Endothelial cell of umbilical vein (primary cell): ENCODE data around the gene ARMC7. TPM values are rescaled to one million over a fixed set of nuclear protein-coding genes. Genes with fewer than 3 reads are reported as not detected.

Experiments used
- BruUV-seq: library from RNA; stranded (reverse); fragments of 400-500 nt; replicated peaks from 2 replicates; lab custom pipeline; 2021; lab: Mats Ljungman, UMichigan
- CTCF ChIA-PET: fragments of 300-600, 350-600 bp; sonication (Branson Sonifier 250); formaldehyde crosslinking; loops from one replicate; lab custom pipeline; 2021; ENCODE audit warnings: antibody characterized with exemption, inconsistent platforms; lab: Charles Lee
- POLR2A ChIA-PET: fragments of 300-600, 350-600 bp; sonication (Branson Sonifier 250); formaldehyde crosslinking; loops from one replicate; lab custom pipeline; 2021; ENCODE audit warnings: antibody characterized with exemption, inconsistent platforms; lab: Charles Lee
- DNase-seq: peaks from one replicate; pipeline ENCODE4 v3.0.0-alpha.2; 2011; ENCODE audit warnings: low read depth, low spot score
- FAIRE-seq: peaks from 2 replicates; lab custom pipeline; 2011; peaks lifted over from hg19 to GRCh38; lab: Jason Lieb, UNC
- H2AFZ ChIP-seq: 2 replicates; pipeline ENCODE4 v1.6.0; 2012; ENCODE audit warnings: low read depth, low read length, control low read depth, inconsistent platforms
- H3K27ac ChIP-seq: 2 replicates; pipeline ENCODE4 v1.5.1; 2011; ENCODE audit warnings: low read depth, mild to moderate bottlenecking, control low read depth, low read length, moderate library complexity; ENCODE audit not compliant: insufficient read depth
- H3K27me3 ChIP-seq, 2 experiments: 2 replicates each; pipeline versions ENCODE4 v1.6.0 to v1.6.1; 2011; ENCODE audit warnings: low read length in 2 of 2, mixed read lengths in 1 of 2; ENCODE audit not compliant: control insufficient read depth in 2 of 2, insufficient read depth in 2 of 2
- H3K36me3 ChIP-seq, 2 experiments: 2 replicates in 1 of 2; 3 replicates in 1 of 2; pipeline ENCODE4 v1.5.1; 2011; ENCODE audit warnings: low read length in 2 of 2, mild to moderate bottlenecking in 1 of 2, moderate library complexity in 1 of 2; ENCODE audit not compliant: control insufficient read depth in 2 of 2, insufficient read depth in 2 of 2; ENCODE audit errors: extremely low read depth in 1 of 2
- H3K4me1 ChIP-seq: 3 replicates; pipeline ENCODE4 v1.5.1; 2011; ENCODE audit warnings: mild to moderate bottlenecking, low read length; ENCODE audit not compliant: control insufficient read depth, insufficient read depth; ENCODE audit errors: extremely low read depth
- H3K4me2 ChIP-seq: 2 replicates; pipeline ENCODE4 v1.6.1; 2011; ENCODE audit warnings: low read length, control low read depth, mixed read lengths; ENCODE audit not compliant: insufficient read depth
- H3K4me3 ChIP-seq, 3 experiments: fragments of 200-600 bp in 1 of 3; sonication (generic), shearing (Covaris generic) in 1 of 3; replicated peaks in 1 of 3; 2 replicates each; pipeline ENCODE4 v1.5.1; 2011 to 2016; ENCODE audit warnings: control low read depth in 3 of 3, low read length in 3 of 3, mild to moderate bottlenecking in 2 of 3, inconsistent platforms in 1 of 3, low read depth in 1 of 3, moderate library complexity in 1 of 3; ENCODE audit not compliant: insufficient read depth in 1 of 3
- H3K79me2 ChIP-seq: 2 replicates; pipeline ENCODE4 v1.6.0; 2012; ENCODE audit warnings: low read length, inconsistent platforms; ENCODE audit not compliant: control insufficient read depth, insufficient read depth
- H3K9ac ChIP-seq: replicated peaks from 2 replicates; pipeline ENCODE3; 2011; ENCODE audit warnings: low read length, control low read depth; ENCODE audit not compliant: insufficient read depth; ENCODE audit errors: extremely low read depth
- H3K9me1 ChIP-seq: replicated peaks from 3 replicates; pipeline ENCODE4 v1.6.0; 2011; ENCODE audit warnings: mild to moderate bottlenecking, low read length; ENCODE audit not compliant: control insufficient read depth, insufficient read depth; ENCODE audit errors: extremely low read depth
- H3K9me3 ChIP-seq: replicated peaks from 2 replicates; pipeline ENCODE4 v1.5.1; 2012; ENCODE audit warnings: low read length, inconsistent platforms; ENCODE audit not compliant: control insufficient read depth, insufficient read depth
- H4K20me1 ChIP-seq: replicated peaks from 2 replicates; pipeline ENCODE3; 2011; ENCODE audit warnings: mild to moderate bottlenecking, low read length; ENCODE audit not compliant: control insufficient read depth, insufficient read depth; ENCODE audit errors: extremely low read depth
- CTCF ChIP-seq, 2 donors: IDR thresholded peaks; 1 replicate in 1 of 2; 2 replicates in 1 of 2; pipeline ENCODE4 v1.5.1; 2011; ENCODE audit warnings: low read length in 2 of 2, mild to moderate bottlenecking in 2 of 2, moderate library complexity in 2 of 2, control low read depth in 1 of 2, inconsistent platforms in 1 of 2, low read depth in 1 of 2; ENCODE audit not compliant: insufficient read depth in 1 of 2; ENCODE audit errors: extremely low read depth in 1 of 2
- EZH2 ChIP-seq: IDR thresholded peaks from 2 replicates; pipeline ENCODE4 v1.6.1; 2012; ENCODE audit warnings: borderline replicate concordance, low read depth, mild to moderate bottlenecking, moderate library complexity, low read length, inconsistent platforms; ENCODE audit not compliant: severe bottlenecking
- FOS ChIP-seq: IDR thresholded peaks from 2 replicates; pipeline ENCODE4 v1.6.1; 2011; ENCODE audit warnings: mild to moderate bottlenecking, low read length, moderate library complexity, borderline replicate concordance; ENCODE audit not compliant: insufficient read depth
- GATA2 ChIP-seq: IDR thresholded peaks from 2 replicates; pipeline ENCODE4 v1.7.0; 2011; ENCODE audit warnings: low read depth, mild to moderate bottlenecking, moderate library complexity, mixed read lengths, low read length; ENCODE audit not compliant: insufficient read length, insufficient read depth
- JUN ChIP-seq: IDR thresholded peaks from 2 replicates; pipeline ENCODE4 v1.6.1; 2011; ENCODE audit warnings: borderline replicate concordance, low read depth; ENCODE audit not compliant: insufficient read length, insufficient read depth
- MAX ChIP-seq: IDR thresholded peaks from 2 replicates; pipeline ENCODE4 v1.6.1; 2011; ENCODE audit not compliant: insufficient read depth, insufficient read length
- MYC ChIP-seq: IDR thresholded peaks from one replicate; pipeline ENCODE4 v1.6.1; 2011; ENCODE audit warnings: mild to moderate bottlenecking, low read depth, low read length
- POLR2A ChIP-seq: IDR thresholded peaks from 2 replicates; pipeline ENCODE4 v1.6.1; 2012; ENCODE audit warnings: low read depth, mild to moderate bottlenecking, control low read depth, low read length
- POLR2AphosphoS5 ChIP-seq: IDR thresholded peaks from 2 replicates; pipeline ENCODE4 v1.6.1; 2012; ENCODE audit warnings: low read depth, mild to moderate bottlenecking, control low read depth, low read length, moderate library complexity; ENCODE audit not compliant: insufficient read depth
- dilution Hi-C: fragments of 300-500 bp; cut with MboI; formaldehyde crosslinking; loops from one replicate; pipeline ENCODE4 v1.15.0; 2019; ENCODE audit warnings: low sequenced_read_pairs; ENCODE audit not compliant: extremely low pct_ligation_motif_present
- intact Hi-C: fragments of 100-400 bp; cut with micrococcal nuclease; formaldehyde crosslinking; loops from one replicate; pipeline ENCODE4 v1.10.0; 2022
- polyA plus RNA-seq, 4 experiments: library from polyadenylated mRNA; depleted of rRNA in 3 of 4; stranded (reverse) in 3 of 4; unstranded in 1 of 4; fragments of >200 nt; gene quantifications; 2 replicates each; pipeline versions ENCODE4 v1.2.1 to v1.2.3, GENCODE V29; 2011 to 2012; ENCODE audit warnings: missing spikeins in 1 of 4
- total RNA-seq: library from RNA; stranded (reverse); gene quantifications from 2 replicates; pipeline ENCODE4 v1.2.3, GENCODE V29; 2021

Gene ARMC7
- total and polyA plus RNA-seq, 2 donors (not counting 3 experiments of a cell fraction or from before 2014, with no cell fraction given), result 11.8 to 15.7 TPM

GRCh38 chr17:75159196-75160031 lies 49.6 kb downstream of the ARMC7 start:
- Histone ChIP-seq H3K36me3 (peaks cover 0 to 3% of the 10 kb centered on the region in 2 experiments), H3K4me1 (peaks cover 23% of the 10 kb centered on the region), H3K27ac (peak overlapping the region; percentile 87), H2AFZ (no peak overlapping the region), H3K4me2 (peak overlapping the region; percentile 30), H3K9me1 (no peaks in the 10 kb centered on the region), H4K20me1 (no peaks in the 10 kb centered on the region), H3K79me2 (no peaks in the 10 kb centered on the region), H3K9me3 (no peaks in the 10 kb centered on the region), H3K9ac (peak overlapping the region; percentile 24), H3K4me3 (no peak overlapping the region), H3K27me3 (no peaks in the 10 kb centered on the region)
- ChIA-PET CTCF (interaction anchor here (0.6 to 2.3 kb wide), 6 partner anchors 11 to 83 kb away, joined by 3 to 15 read pairs (median 3); no protein-coding TSS in a partner anchor), POLR2A (interaction anchor here (0.5 to 0.6 kb wide), 3 partner anchors 16 to 318 kb away, joined by 3 to 7 read pairs (median 3); no protein-coding TSS in a partner anchor)
- TF ChIP-seq MAX (no peak), POLR2AphosphoS5 (no peak), GATA2 (peak; percentile 32), FOS (peak; percentile 9), JUN (peak; percentile 17)
- intact Hi-C loops (no loop called here), dilution Hi-C loops (no loop called here)
- FAIRE-seq, result peak; percentile 77
- BruUV-seq, result no TSS peak
- peak; percentile 35 for DNase-seq

- H2AFZ ChIP-seq, result no peak overlapping the region
- peaks cover 0 to 3% of the 10 kb centered on the region in 2 experiments for H3K36me3 ChIP-seq
- H4K20me1 ChIP-seq, result no peaks in the 10 kb centered on the region
- H3K9me3 ChIP-seq, result no peaks in the 10 kb centered on the region
- ChIA-PET CTCF (interaction anchor here (0.9 to 2.3 kb wide), 5 partner anchors 11 to 46 kb away, joined by 3 to 15 read pairs (median 3); no protein-coding TSS in a partner anchor), POLR2A (interaction anchor here (0.5 kb wide), 1 partner anchor 318 kb away, joined by 7 read pairs; no protein-coding TSS in a partner anchor)
- peak overlapping the region; percentile 87 for H3K27ac ChIP-seq
- no peak for DNase-seq
- dilution Hi-C loops, result no loop called here
- no peaks in the 10 kb centered on the region for H3K79me2 ChIP-seq
- H3K9ac ChIP-seq, result no peak overlapping the region
- H3K9me1 ChIP-seq, result no peaks in the 10 kb centered on the region
- TF ChIP-seq POLR2A (no peak), MYC (no peak), CTCF (IDR thresholded peaks at IDR 0.05; ENCODE audit: extremely low read depth in 1 of 2, insufficient read depth in 1 of 2, low read depth in 1 of 2, low read length in 2 of 2) (no peak), GATA2 (no peak), MAX (no peak), JUN (no peak), FOS (no peak), POLR2AphosphoS5 (no peak), EZH2 (no peak)
- no peak overlapping the region for H3K4me3 ChIP-seq
- peaks cover 18% of the 10 kb centered on the region for H3K4me1 ChIP-seq
- BruUV-seq, result no TSS peak
- H3K4me2 ChIP-seq, result no peak overlapping the region
- H3K27me3 ChIP-seq, result no peaks in the 10 kb centered on the region
- FAIRE-seq, result no peak
- intact Hi-C loops, result no loop called here
These were observed 50.4 kb downstream of the ARMC7 start for GRCh38 chr17:75160211-75160610.
